GM10248 (cell line): ENCODE data around the gene SALL1.

ENCODE experiments used
- CTCF ChIA-PET: fragments of 300-600 bp; sonication (Branson Sonifier 250); formaldehyde crosslinking; extraction: SDS; loops from one replicate; lab custom pipeline; 2021; ENCODE audit warnings: antibody characterized with exemption; lab: Yijun Ruan, JAX
- POLR2A ChIA-PET: fragments of 350-650 bp; sonication (Branson Sonifier 250); formaldehyde crosslinking; extraction: SDS; loops from one replicate; lab custom pipeline; 2020; ENCODE audit warnings: antibody characterized with exemption; lab: Yijun Ruan, JAX
- DNase-seq: peaks from one replicate; pipeline ENCODE4 v3.0.0; 2012; ENCODE audit errors: extremely low spot score
- CTCF ChIP-seq: IDR thresholded peaks from 2 replicates; pipeline ENCODE4 v1.5.1; 2012; ENCODE audit warnings: mild to moderate bottlenecking, low read depth; ENCODE audit errors: extremely low read depth, missing control alignments, control extremely low read depth

Gene SALL1

GRCh38 chr16:51106535-51106934 is 44.5 kb downstream of the SALL1 start:
- CTCF ChIA-PET, result interaction anchor here (1.5 kb wide), 1 partner anchor 18 kb away, joined by 3 read pairs; no protein-coding TSS in a partner anchor
- no peak for DNase-seq
- no peak for TF ChIP-seq CTCF
- POLR2A ChIA-PET, result no interaction called here

- TF ChIP-seq CTCF, result no peak
- DNase-seq, result no peak
- CTCF ChIA-PET, result no interaction called here
- POLR2A ChIA-PET, result no interaction called here
Observed at GRCh38 chr16:51103590-51103989, 47.5 kb downstream of the SALL1 start.

GRCh38 chr16:51097729-51098128 is 53.3 kb downstream of the SALL1 start:
- ChIA-PET CTCF (no interaction called here), POLR2A (no interaction called here)
- TF ChIP-seq CTCF, result no peak
- no peak for DNase-seq

- TF ChIP-seq CTCF, result no peak
- ChIA-PET POLR2A (no interaction called here), CTCF (no interaction called here)
- DNase-seq, result no peak
Observed at GRCh38 chr16:51095890-51096626, 55.0 kb downstream of the SALL1 start.

GRCh38 chr16:51095084-51095881 is 55.8 kb downstream of the SALL1 start:
- DNase-seq, result no peak
- ChIA-PET CTCF (no interaction called here), POLR2A (no interaction called here)
- TF ChIP-seq CTCF, result no peak

- no peak for DNase-seq
- no peak for TF ChIP-seq CTCF
- ChIA-PET POLR2A (no interaction called here), CTCF (interaction anchor here (1.7 kb wide), 1 partner anchor 16 kb away, joined by 4 read pairs; no protein-coding TSS in a partner anchor)
Observed at GRCh38 chr16:51093726-51094280, 57.3 kb downstream of the SALL1 start.
